Activated CD8-positive, alpha-beta memory T cell treated with anti-CD3 and anti-CD28 coated beads for 1 hour (primary cell): ENCODE data around the gene ADORA2A.

Experiments
- DNase-seq, 2 donors: peaks; one replicate each; pipeline ENCODE4 v3.0.0-alpha.2; 2020; ENCODE audit warnings: low read depth in 1 of 2; ENCODE audit errors: extremely low read depth in 1 of 2

Gene ADORA2A

DNA sequence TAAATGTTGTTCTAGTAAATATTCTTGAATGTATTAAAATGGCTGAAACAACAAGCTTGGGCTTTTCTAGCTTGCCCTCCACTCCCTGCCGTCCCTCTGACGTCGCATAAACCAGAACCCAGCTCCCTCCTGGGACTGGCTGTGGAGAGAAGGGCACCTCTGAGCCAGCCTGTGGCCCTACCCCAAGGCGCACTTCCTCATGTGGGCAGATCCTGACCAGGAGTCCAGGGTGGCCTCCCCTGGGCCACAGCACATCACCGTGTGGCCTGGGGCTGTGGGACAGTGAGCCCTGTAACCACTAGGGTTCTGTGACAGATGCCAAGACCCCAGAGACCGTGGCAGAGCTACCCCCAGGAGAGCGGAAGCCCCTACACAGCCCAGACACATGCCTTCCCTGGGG, 10.2 kb upstream of the ADORA2A start:
- no peak for DNase-seq

DNA sequence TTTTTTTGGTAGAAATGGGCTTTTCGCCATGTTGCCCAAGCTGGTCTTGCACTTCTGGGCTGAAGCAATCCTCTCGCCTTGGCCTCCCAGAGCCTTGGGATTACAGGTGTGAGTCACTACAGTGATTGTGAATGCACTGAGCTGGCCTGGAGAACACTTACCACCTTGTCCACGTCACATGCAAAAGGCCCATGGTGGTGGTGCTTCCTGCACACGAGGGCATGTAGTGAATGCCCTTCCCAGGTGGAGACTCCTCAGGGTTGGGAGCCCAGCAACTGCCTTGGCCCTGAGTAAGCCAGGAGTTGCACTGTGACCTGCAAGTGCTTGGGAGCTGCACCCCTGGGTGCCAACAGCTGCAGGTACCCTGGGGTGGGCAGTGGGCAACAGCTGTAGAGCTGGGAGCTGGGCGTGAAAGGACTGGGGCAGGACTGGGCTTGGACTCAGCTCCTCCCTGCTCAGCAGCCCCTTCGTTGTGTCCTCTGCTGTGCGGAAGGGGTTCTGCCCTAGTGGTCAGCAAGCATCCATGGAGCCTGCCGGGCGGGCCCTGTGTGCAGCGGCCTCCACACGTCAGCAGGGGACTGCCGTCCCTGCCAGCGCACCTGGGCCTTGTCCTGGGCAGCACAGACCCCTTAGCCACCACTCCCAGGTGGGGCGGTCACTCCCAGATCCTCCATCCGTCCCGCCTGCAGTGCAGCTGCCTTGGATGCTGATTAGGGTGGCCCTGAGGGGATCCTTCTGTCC, 9.3 kb upstream of the ADORA2A start:
- no peak for DNase-seq

DNA sequence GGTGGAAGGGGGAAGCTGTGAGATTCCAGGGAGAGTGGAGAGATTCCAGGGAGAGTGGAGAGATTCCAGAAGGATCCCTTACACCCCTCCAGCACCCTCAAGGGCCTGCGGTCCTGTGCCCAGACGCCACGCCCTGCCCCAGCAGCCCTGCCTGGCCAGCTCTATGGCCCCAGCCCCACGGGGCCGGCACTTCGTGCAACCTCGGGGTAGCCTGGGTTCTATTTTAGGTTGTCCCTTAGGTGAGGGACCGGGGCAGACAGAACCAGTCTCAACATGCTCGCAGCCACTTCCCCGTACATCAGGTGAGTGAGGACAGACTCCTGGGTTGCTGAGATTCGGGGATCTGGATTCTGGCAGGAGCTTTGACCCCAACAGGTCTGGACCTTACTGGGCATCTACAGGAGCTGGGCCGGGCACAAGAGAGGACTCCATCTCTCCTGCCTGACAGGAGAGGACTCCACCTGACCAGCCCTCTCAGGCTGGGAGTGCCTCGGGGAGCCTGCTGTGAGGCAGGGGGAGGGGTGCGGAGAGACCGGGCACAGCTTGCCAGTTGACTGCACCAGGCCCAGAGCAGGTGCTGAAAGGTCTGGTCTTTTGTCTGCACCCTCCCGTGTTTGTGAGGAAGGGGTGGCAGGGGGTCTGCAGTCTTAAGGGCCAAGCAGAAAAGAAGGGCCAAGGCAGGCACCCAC, 8.5 kb upstream of the ADORA2A start:
- DNase-seq, result no peak

DNA sequence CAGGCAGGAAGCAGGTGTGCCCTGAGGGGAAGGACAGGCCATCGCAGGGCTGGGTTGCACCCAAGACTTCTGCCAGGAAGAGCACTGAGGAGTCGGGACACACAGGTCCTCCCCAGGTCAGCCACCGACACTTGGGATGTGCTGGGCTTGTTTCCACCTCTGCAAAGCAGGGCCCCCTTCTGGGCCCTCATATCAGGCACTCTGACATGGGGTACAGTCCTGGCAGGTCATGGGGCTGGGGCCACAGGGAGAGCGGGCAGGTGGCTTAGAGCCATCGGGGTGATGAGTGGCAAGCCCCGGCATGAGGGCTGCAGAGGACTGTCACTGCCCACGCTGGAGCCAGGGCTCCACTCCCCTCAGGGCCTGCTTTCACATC, 7.9 kb upstream of the ADORA2A start:
- DNase-seq, result no peak

DNA sequence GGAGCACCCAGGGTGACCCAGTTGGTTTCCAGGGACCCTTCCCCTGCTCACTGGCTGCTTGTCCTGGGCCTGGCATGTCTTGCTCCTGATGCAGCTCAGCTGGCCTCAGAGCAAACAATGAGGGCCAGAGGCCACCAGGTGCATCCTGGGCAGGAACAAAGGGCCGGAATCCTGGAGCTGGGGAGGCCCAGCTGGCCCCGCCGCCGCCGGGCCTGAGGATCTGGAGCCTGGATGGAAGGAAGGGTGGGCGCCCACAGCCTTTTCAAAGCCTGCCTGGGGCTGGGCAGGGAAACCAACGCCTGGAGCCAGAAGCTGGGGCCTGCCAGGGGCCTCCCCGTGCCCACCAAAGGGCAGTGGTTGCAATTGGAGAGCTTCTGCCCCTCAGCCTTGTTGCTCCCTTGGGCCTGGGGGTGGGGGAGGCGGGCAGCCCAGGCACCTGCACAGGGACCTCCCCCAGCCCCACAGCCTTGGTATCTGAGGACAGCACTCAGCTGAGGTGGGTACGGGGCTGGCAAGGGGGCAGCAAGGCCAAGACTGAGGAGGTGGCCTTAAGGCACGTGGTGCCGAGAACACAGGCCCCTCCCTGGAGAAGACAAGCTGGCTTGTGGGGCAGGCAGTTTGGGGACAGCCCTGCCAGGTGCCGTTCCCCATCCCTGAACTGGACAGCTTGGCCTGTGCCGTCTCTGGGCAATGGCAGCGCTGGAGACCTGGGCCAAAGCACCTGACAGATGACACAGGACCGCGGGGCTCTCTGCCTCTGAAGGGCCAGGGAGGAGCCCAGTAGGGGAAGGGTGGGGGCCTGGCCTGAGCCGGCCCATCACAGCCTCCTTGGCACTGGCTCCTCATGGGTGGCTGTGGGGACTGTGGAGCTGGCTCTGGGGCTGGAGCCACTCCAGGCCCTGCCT, 7.1 kb upstream of the ADORA2A start:
- DNase-seq, result no peak

DNA sequence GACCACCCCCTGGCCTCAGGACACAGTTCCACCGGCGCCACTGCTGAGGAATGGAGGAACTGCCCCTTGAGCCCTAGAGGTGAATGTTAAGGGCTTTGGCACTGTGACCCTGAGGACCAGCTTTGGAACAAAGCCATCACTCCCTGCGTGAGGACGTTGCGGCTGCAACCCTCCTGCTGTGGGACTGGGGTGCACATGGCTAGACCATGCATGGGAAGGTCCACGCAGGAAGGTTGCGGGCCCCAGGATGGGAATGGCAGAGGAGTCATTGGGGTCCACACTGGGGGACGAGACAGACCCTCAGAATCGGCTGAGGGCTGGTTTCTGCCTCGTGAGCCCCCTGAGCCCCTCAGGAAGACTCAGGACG, 6.4 kb upstream of the ADORA2A start:
- no peak for DNase-seq

DNA sequence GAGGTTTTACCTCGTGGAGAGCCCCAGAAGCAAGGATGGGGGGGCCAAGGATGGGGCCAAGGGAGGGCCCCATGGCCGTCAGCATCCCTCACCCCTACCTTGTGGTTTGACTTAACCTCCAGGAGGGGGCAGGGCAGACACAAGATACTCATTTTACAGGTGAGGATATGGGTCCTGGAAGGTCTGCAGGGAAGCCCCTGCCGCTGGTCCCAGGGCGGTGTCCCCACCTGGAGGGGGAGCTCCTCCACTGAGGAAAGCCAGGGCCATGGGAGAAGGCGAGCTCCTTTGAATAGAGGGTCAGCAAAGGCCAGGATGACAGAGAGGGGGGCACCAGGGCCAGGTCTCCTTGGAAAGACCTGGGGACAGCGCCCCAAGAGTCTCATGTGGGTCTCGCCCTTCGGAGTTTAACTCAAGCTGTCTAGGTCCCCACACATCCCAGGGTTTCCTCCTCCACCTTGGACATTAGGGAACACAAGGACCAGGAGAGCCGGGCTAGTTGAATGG, 5.9 kb upstream of the ADORA2A start:
- no peak for DNase-seq

DNA sequence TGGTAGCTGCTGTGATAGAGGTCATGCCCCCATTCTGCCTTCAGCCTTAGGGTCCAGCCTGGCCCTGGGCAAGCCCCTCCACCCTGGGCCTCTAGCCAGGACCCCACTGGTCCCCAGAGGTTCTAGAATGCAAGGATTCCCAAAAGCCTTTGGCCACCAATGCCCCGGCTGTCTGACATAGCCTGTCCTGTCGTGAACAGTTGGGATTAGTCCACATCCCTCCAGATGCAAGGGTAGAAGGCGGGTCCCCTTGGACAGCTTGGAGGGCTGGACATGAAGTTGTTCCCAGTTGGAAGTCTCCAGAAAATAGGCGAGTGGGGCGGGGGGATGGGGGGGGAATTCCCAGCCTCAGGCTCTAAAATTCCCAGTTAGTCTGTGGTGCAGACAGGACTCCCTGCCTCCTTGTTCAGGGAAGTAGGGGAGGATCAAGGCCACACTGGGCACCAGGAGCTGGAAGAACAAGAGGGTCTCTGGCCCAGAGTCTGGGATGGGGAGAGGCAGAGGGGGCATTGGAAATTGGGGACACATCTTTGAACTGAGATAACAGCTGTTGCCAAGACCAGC, 5.2 kb upstream of the ADORA2A start:
- DNase-seq, result no peak

DNA sequence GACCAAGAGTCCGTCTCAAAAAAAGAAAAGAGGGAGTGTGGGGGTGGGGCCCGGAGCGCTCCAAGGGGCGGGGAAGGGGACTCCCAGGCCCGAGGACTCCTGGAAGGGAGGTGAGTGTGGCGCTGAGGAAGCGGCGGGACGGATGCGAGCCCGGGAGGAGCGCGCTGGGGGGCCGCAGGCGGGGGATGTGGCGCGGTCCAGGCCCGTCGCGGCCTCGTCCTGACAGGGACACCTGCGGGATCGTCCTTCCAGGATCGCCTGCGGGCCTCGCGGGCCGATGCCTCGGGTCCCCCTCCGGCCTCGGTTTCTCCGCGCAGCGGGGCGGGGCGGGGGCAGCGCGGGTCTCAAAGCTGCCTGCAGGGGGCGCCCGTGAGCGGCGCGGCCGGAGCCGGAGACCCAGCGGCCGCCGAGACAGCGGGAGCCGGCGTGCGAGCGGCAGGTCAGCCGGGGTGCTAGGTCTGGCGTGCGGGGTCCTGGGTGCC, 3.8 kb upstream of the ADORA2A start:
- peak in 1 of 2 donors; percentile 53 for DNase-seq

DNA sequence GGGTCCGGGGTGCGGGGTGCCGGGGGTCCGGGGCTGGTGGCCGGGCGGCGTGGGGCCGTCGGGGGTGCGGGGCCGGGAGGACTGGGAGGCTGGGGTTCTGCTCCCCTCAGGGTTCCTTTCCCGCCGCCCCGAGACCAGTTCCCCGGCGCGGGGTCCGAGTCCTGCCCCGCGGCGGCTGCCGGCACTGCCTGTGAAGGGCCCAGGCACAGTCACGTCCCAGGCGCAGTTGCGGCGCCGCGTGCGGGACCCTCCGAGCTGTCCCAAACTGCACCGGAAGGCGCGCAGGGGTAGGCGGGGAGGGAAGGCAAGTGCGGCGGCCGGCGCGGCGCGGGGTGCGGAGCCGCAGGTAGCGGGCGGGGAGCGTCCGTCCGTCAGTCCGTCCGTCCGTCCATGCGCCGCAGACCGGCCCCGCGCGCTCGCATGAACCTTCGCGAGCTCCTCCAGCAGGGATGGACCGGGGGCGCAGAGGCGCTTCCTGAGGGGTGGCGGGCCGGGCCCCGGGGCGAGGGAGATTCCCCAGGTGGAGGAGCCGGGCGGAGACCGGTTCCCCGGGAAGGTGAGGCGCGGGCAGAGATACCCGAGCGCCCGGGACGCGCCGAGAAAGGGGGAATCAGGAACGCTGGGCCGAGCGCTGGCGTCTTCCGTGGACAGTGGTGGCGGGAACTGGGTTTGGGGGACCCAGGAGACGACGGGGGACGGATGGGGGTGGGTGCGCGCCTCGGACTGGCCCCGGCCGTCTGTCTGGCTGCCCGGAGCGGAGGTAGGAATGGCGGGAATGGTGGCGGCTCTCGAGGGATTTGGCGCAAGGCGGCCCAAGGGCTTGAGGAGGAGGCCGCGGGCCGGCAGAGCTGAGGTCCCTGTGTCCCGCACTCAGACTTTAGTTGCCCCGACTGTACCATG, 3.1 kb upstream of the ADORA2A start:
- DNase-seq, result no peak

DNA sequence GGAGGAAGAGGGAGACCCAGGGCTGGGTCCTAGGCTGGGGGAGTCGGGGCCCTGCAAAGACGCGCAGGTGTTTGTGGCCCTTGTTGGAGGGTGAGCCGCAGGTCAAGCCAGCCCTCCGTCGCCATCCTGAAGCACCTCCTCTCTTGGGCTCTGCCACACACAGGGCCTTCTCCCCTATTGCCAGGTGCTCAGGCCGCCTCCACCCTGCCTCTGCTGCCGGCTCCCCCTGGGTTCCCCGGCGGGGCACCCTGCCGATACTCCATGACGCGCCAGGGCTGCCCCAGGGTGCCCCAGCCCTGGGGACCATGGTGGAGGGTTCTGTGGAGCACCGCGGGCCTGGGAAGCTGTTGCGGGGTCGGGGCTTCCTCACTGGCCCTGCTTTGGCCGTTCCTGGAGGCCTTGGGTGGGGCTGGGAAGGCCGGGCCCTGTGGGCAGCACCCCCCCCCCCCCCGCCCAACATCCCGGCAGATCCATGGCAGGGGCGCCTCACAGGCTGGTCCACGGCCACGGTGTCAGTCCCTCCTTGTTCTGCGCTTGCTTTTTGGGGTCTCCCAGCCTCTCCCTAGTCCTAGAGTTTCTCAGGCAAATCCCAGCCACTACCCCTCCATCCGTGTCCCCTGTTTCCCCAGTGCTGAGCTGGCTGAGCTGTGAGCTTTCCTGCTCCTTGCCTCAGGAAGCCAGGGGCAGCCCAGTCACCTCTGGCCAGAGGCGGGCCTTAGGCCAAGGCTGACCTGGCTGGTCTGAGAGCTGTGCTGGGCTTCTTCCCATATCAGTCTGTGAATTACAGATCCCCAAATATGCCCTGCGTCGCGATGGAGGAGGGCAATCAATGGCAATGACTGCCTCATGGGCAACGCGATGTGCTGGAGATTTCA, 2.3 kb upstream of the ADORA2A start:
- DNase-seq, result no peak

DNA sequence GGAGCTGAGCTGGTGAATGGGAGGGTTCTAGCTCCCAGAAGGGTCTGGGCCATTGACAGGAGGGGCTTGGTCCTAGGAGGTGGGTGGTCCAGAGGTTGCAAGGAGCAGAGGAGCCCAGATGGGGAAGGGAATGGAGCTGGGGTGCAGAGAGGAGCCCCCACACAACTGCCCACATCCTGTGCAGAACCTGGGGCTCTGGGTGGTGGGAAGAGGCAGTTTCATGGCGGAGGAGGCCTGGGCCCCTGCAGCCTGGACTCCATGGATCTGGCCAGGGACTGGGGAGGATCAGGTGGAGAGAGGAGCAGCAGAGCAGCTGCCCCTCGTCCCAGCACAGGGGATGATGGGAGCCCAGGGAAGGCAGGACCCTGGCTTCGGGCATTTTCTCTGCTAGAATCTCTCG, 963 bp upstream of the ADORA2A start:
- no peak for DNase-seq

DNA sequence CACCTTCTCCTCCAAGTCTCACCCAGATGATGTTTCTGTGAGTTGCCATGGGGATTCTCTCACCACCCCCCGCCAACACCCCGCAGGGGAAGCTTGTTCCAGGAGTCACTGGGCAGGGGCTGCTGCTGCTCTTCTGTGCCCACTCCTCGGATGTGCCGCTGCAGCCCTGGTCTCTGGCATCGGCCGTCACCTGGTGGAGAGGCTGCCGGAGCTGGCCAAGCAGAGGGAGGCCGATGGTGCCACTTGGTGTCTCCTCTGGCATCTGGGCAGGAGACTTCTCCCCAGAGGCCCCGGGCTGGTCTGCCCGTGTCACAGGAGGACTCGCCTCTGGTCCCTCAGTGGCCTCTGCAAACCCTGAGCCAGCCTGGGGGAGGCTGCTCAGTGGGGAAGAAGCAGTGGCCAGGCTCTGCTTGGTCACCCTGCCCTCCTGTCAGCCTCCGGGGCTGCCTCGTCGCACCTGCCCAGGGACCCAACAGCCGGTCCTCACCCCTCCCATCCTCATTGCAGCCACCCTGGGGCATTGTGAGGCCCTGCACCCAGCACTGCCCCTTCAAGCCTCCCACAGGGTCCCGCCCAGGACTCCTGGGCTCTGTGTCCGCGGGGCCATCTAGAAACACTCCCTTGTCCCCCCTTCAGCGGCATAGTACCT, 424 bp upstream of the ADORA2A start:
- DNase-seq, result no peak

DNA sequence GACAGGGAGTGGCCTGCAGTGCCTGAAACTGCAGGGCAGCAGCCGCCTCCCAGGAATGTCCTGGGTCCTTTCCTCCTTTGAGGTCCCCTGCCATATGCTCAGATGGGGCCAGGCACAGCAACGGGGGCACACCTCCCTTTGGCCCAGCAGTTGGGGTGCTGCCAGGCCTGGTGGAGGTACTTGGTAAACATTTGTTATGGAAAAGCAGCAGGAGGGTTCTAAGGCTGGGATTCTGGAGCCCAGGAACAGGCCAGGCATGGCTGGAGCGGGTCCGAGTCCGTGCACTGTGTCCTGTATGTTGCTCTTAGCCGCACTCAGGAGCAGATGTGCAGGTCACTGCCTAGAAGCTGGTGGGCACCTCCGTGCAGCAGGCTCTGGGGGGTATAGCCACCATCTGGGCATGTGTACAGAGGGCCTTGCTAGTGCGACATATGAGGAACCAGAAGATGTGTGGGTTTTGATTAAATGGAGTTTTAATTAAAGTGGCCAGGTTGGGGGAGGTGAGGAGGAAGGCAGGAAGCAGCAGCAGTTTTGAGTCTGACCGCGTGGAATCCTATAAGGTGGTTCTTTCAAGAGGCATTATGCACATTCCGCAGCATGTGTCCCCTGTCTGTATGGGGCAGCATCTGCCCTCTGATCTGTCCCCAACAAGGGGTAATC, 1.5 kb downstream of the ADORA2A start:
- no peak for DNase-seq

DNA sequence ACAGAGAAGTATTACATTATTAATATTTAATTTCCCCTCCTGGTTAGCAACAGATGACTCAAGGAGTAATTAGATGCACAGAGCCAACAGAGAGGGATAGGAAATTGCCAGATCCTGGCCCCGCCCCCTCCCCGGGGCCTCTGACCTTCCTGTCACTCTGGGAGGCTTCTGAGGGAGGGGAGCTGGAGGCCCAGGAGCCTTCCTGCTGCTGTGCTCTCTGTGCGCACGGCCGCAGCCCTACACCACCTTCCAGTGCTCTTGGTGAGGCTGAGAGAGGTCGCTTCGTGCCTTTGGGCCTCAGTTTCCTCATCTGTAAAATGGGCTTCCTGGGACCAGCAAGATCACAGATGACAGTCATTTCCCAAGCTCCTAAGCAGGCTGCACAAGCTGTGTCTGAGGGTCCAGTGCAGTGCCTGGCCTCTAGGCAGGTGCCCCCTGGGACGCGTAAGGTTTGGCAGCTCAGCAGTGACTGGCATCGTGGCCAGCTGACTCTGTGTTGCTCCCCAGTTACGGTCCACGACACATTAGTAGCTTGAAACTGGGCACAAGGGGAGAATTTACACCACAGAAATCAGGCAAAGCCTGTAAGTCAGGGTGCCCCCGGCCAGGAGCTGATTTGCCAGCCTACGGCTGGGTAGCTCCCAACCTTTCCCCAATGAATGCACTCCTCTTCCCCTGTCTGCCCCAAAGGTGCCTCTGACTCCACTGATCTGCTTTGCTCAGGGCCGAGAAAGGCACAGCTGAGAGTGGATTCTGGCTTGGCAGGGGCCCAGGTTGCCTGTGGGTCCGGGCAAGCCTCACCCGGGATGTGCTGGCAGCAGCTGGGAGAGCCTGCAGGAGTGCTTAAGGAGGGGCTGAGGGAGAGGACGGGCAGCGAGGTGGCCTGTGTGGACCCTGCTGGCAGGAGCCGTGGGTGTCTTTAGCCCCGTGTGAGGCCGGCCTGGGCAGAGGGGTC, 2.3 kb downstream of the ADORA2A start:
- peak in 1 of 2 donors; percentile 35 for DNase-seq

DNA sequence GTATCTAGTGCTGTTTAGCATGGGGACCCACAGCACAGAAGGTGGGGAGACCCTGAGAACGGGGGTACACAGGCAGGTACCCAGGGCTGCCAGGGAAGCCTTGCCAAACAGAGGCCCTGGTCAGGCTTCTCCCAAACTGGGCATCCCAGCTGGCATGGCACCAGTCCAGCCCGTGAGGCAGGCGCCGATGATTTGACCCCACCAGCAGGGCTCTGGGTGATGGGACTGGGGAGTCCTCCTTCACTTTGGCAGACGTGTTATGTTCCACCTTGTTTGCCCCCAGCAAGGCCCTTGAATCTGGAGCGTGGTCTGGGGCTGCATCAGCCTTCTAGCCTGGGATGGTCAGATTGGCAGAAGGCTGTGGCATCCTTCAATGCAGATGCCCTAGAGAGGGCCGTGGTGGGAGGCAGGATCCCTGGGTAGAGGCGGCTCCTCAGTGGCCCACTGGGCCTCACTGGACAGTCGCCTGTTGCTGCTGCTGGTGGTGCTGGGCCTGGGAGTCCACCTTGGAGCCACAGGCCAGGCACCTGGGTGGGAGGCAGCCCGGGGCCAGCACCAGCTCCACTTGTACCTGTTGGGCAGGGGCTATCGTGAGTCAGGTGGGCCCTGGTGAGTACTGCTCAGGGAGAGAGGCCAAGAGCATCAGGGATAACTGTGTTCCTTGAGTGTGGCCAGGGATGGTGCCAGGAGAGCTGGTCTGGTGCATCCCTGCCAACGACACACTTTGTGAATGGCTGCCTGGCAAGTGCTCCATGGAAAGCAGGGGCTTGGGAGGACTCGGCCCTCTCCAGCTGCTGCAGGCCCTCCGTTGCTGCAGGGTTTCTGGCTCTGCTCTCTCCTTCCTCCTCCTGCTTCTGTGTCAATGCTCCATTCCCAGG, 3.3 kb downstream of the ADORA2A start:
- no peak for DNase-seq
